Spleen (tissue), 11 donors: Measurements from ENCODE around the gene EHHADH. TPM values are rescaled to one million over a fixed set of nuclear protein-coding genes. Genes with fewer than 3 reads are reported as not detected.

Experiments used
- DNase-seq: peaks from one replicate; pipeline ENCODE4 v3.0.0-alpha.2; 2020
- H3K27ac ChIP-seq, 8 donors: fragments of 200-600 bp; sonication (generic) in 7 of 8; 1 replicate in 4 of 8; 2 replicates in 4 of 8; pipeline versions ENCODE4 v1.5.0 to v1.8.0; 2016 to 2021; ENCODE audit warnings: inconsistent platforms in 4 of 8, mild to moderate bottlenecking in 4 of 8, moderate library complexity in 1 of 8
- H3K27me3 ChIP-seq, 7 donors: fragments of 200-600 bp; sonication (generic) in 6 of 7; replicated peaks in 1 of 7; 1 replicate in 4 of 7; 2 replicates in 3 of 7; pipeline versions ENCODE4 v1.5.0 to v1.8.0; 2016 to 2021; ENCODE audit warnings: inconsistent platforms in 3 of 7, mild to moderate bottlenecking in 1 of 7
- H3K36me3 ChIP-seq, 6 donors: fragments of 200-600 bp; sonication (generic) in 5 of 6; 1 replicate in 4 of 6; 2 replicates in 2 of 6; pipeline versions ENCODE4 v1.5.0 to v1.8.0; 2016 to 2021; ENCODE audit warnings: inconsistent platforms in 2 of 6
- H3K4me1 ChIP-seq, 6 donors: fragments of 200-600 bp; sonication (generic) in 5 of 6; 1 replicate in 3 of 6; 2 replicates in 3 of 6; pipeline versions ENCODE4 v1.5.0 to v1.8.0; 2016 to 2021; ENCODE audit warnings: inconsistent platforms in 3 of 6
- H3K4me3 ChIP-seq, 8 donors: fragments of 200-600 bp; sonication (generic) in 7 of 8; 1 replicate in 4 of 8; 2 replicates in 4 of 8; pipeline versions ENCODE4 v1.5.0 to v1.8.0; 2016 to 2021; ENCODE audit warnings: inconsistent platforms in 4 of 8, mild to moderate bottlenecking in 4 of 8, moderate library complexity in 2 of 8
- H3K9me3 ChIP-seq, 8 donors: fragments of 200-600 bp; sonication (generic) in 7 of 8; 1 replicate in 4 of 8; 2 replicates in 4 of 8; pipeline versions ENCODE4 v1.5.0 to v1.8.0; 2016 to 2021; ENCODE audit warnings: inconsistent platforms in 4 of 8
- POLR2A ChIP-seq, 3 donors: fragments of 450-650 bp; IDR thresholded peaks; one replicate each; pipeline ENCODE4 v1.5.1; 2017; ENCODE audit warnings: antibody characterized with exemption in 3 of 3, mild to moderate bottlenecking in 1 of 3
- POLR2AphosphoS5 ChIP-seq, 3 donors: sonication (generic); formaldehyde crosslinking; IDR thresholded peaks; one replicate each; pipeline ENCODE4 v1.5.1; 2017; ENCODE audit warnings: antibody characterized with exemption in 3 of 3
- WGBS, 5 donors: extraction: QIAGEN DNeasy Blood & Tissue Kit in 3 of 5; methylation state at CpG; one replicate each; pipeline versions ENCODE4 v1.1.5 to v1.1.7; 2013 to 2018; 5-methylcytosine and 5-hydroxymethylcytosine counted together
- intact Hi-C: fragments of 100-400 bp; cut with DNase I; formaldehyde crosslinking; loops from one replicate; pipeline ENCODE4 v1.15.0; 2023; ENCODE audit warnings: low total_unique reads
- polyA plus RNA-seq, 3 donors: library from polyadenylated mRNA; stranded (reverse); fragments of 200-250 nt; gene quantifications; one replicate each; pipeline ENCODE4 v1.2.1, GENCODE V29; 2013
- total RNA-seq, 7 donors: library from RNA; depleted of rRNA in 3 of 7; stranded (reverse); fragments of >200 nt in 3 of 7; fragmentation: NEBNext Ultra II Directional in 4 of 7; extraction: Animal tissue kit (Norgen Biotek cat#: 25700) in 4 of 7; gene quantifications; one replicate each; pipeline versions ENCODE4 v1.1.0 to v1.2.1, GENCODE V29; 2016 to 2021
- TF ChIP-seq, protein P1 (sequence below), 11 experiments: fragments of 200-600 bp in 7 of 11; fragments of 450-650 bp in 4 of 11; sonication (generic) in 4 of 11; IDR thresholded peaks in 8 of 11; conservative IDR thresholded peaks in 3 of 11; 1 replicate in 7 of 11; 2 replicates in 4 of 11; pipeline versions ENCODE4 v1.4.0 to v1.8.0; 2016 to 2021; ENCODE audit warnings: antibody characterized with exemption in 11 of 11, inconsistent platforms in 4 of 11, mild to moderate bottlenecking in 1 of 11
- donor health status: healthy with polysubstance abuse.
- donor health status: DM: no; HTN: no; CAD: no; lungs with moderate emphysema.
- donor health status: DM: no; HTN: no; CAD: no.
- donor health status: Bipolar disorder and iron deficiency.
- donor health status: healthy.
- donor health status: DM: no; HTN: no; CAD: no.
- donor health status: DM: yes; HTN: yes; CAD: no.

EHHADH gene
- total and polyA plus RNA-seq, 10 donors: 1.3 to 18.9 (median 7.4) TPM

DNA sequence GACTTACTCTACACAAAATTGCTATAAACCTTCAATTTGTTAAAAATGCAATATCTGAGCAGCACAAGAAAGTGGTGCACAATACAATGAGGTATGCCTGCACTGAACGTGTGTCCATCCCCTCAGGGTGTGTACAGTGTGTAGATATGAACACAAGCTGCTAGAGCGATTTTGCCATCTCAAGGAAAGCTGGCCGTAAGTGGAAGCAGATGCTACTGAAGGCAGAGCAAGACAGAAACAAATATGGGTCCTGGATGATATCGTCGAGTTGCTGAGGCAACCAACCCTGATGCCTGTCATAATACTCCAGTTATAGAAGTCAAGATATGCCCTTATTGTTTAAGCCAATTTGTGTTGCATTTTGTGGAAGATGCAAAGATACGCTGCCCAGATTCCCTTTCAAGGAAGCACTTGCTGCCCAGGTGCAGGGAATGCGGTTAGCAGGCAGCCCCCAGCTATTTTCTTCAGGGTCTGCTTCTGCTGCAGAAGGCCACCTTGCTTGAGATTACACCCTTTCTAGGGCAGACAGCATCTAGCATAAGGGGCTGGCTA lies 25.8 kb upstream of the EHHADH start:
- Histone ChIP-seq H3K4me1 (peaks cover 0 to 21% (median 14%) of the 10 kb centered on the region in 6 donors), H3K36me3 (no peaks in the 10 kb centered on the region), H3K27ac (no peak overlapping the region), H3K4me3 (no peak overlapping the region), H3K27me3 (peaks cover 0 to 40% (median 0%) of the 10 kb centered on the region in 7 donors), H3K9me3 (no peaks in the 10 kb centered on the region)
- DNase-seq: no peak
- TF ChIP-seq, protein P1, sequence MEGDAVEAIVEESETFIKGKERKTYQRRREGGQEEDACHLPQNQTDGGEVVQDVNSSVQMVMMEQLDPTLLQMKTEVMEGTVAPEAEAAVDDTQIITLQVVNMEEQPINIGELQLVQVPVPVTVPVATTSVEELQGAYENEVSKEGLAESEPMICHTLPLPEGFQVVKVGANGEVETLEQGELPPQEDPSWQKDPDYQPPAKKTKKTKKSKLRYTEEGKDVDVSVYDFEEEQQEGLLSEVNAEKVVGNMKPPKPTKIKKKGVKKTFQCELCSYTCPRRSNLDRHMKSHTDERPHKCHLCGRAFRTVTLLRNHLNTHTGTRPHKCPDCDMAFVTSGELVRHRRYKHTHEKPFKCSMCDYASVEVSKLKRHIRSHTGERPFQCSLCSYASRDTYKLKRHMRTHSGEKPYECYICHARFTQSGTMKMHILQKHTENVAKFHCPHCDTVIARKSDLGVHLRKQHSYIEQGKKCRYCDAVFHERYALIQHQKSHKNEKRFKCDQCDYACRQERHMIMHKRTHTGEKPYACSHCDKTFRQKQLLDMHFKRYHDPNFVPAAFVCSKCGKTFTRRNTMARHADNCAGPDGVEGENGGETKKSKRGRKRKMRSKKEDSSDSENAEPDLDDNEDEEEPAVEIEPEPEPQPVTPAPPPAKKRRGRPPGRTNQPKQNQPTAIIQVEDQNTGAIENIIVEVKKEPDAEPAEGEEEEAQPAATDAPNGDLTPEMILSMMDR (IDR thresholded peaks at IDR 0.05 in 8 of 11, conservative IDR thresholded peaks at IDR 0.05 in 3 of 11): no peak
- no peak for TF ChIP-seq POLR2AphosphoS5 (IDR thresholded peaks at IDR 0.05)
- TF ChIP-seq POLR2A (IDR thresholded peaks at IDR 0.05): no peak
- WGBS, 5 donors: 90 to 95% (median 91%) methylated on average over 7 of the region's 7 CpGs
- intact Hi-C loops: no loop called here

DNA sequence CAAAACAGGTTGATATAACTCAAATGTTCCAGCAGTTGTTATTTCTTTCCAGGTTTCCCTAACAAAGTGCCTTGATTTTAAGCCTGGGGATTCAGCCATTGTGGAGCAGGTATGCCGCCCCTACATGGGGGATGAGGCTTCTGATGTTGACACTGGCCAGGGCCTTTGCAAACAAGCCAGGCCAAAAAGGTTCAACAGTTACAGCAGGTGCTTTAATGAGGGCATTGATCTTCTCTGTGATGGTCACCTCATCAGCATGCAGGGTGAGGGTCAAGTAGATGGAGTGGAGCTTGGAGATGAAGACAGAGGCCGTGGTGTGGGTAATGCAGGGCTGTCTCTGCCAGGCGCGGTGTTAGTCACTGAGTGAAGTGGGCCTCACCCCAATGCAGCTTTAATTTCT lies 22.6 kb upstream of the EHHADH start:
- TF ChIP-seq, protein P1 (IDR thresholded peaks at IDR 0.05 in 8 of 11, conservative IDR thresholded peaks at IDR 0.05 in 3 of 11): no peak
- TF ChIP-seq POLR2A (IDR thresholded peaks at IDR 0.05) (no peak), POLR2AphosphoS5 (IDR thresholded peaks at IDR 0.05) (no peak)
- Histone ChIP-seq H3K9me3 (no peaks in the 10 kb centered on the region), H3K4me1 (peaks cover 0 to 3% (median 0%) of the 10 kb centered on the region in 6 donors), H3K27ac (no peak overlapping the region), H3K27me3 (peaks cover 0 to 54% (median 0%) of the 10 kb centered on the region in 7 donors), H3K36me3 (no peaks in the 10 kb centered on the region), H3K4me3 (no peak overlapping the region)
- WGBS, 5 donors: 87 to 99% (median 92%) methylated on average over 4 of the region's 4 CpGs
- intact Hi-C loops: no loop called here
- no peak for DNase-seq

- H3K27me3 ChIP-seq: peaks cover 0 to 69% (median 0%) of the 10 kb centered on the region in 7 donors
- WGBS, 5 donors: 95 to 100% (median 99%) methylated on average over 1 of the region's 1 CpG
- intact Hi-C loops: no loop called here
These were observed 18.2 kb upstream of the EHHADH start for GRCh38 chr3:185272033-185272432.

GRCh38 chr3:185270956-185271332 lies 17.1 kb upstream of the EHHADH start:
- peaks cover 0 to 68% (median 0%) of the 10 kb centered on the region in 7 donors for H3K27me3 ChIP-seq
- no peak for DNase-seq
- no peaks in the 10 kb centered on the region for H3K9me3 ChIP-seq
- intact Hi-C loops: no loop called here
- no peak overlapping the region for H3K4me3 ChIP-seq
- no peaks in the 10 kb centered on the region for H3K36me3 ChIP-seq
- 78 to 90% (median 84%) methylated on average over 4 of the region's 4 CpGs for WGBS, 5 donors
- TF ChIP-seq POLR2AphosphoS5 (IDR thresholded peaks at IDR 0.05) (no peak), POLR2A (IDR thresholded peaks at IDR 0.05) (no peak)
- TF ChIP-seq, protein P1 (IDR thresholded peaks at IDR 0.05 in 8 of 11, conservative IDR thresholded peaks at IDR 0.05 in 3 of 11): no peak
- no peak overlapping the region for H3K27ac ChIP-seq
- no peaks in the 10 kb centered on the region for H3K4me1 ChIP-seq

More at GRCh38 chr3:185272033-185272432, 18.2 kb upstream of the EHHADH start:
- Histone ChIP-seq H3K27ac (no peak overlapping the region), H3K4me1 (no peaks in the 10 kb centered on the region), H3K9me3 (no peaks in the 10 kb centered on the region), H3K36me3 (no peaks in the 10 kb centered on the region), H3K4me3 (no peak overlapping the region)
- DNase-seq: no peak
- TF ChIP-seq, protein P1 (IDR thresholded peaks at IDR 0.05 in 8 of 11, conservative IDR thresholded peaks at IDR 0.05 in 3 of 11): no peak
- TF ChIP-seq POLR2A (IDR thresholded peaks at IDR 0.05) (no peak), POLR2AphosphoS5 (IDR thresholded peaks at IDR 0.05) (no peak)
